ENCODE results near the gene TM2D3.
A peak's percentile ranks its signal among the peaks of the same experiment; 100 is the strongest.

The TM2D3 gene, protein sequence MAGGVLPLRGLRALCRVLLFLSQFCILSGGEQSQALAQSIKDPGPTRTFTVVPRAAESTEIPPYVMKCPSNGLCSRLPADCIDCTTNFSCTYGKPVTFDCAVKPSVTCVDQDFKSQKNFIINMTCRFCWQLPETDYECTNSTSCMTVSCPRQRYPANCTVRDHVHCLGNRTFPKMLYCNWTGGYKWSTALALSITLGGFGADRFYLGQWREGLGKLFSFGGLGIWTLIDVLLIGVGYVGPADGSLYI

DNA sequence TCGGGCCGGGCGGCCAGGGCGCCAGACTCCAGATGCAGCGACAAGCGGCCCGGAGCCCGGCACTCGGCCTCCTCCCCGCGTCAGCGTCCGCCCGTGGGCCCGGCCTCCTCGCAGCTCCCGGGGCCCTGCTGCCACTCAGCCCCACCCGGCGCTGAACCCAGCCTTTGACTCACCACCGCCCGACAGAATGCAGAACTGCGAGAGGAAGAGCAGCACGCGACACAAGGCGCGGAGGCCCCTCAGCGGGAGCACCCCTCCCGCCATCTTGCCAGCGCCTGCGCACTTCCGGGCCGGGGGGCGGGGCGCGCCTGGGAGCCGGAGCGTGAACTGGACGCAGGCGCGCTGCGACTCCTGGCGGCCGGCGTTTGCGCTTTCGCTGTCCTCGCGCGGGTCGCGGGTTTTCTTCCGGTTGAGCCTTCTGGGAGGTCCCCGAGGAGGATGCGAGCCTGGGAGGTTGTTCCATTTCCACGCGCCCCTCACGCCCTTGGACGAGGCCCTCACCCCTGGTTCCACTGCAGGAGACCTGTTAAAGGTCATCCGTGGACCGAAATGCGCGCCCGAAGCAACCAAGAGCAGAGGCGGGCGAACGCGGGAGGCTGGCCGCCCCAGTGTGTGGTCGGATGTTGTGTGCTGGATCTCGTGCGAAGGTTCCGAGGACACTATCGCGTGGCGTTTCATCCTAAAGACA is at the start of gene TM2D3:
Gene TM2D3, minus strand, starts transcription at position 284 of the 688 bp plus-strand sequence. Its CDS starts 20 bp downstream, at position 264.
- Mint-ChIP-seq H3K4me3 (peak within 1 kb of the TSS; percentile 97), H3K27ac (peak within 1 kb of the TSS; percentile 93), H3K36me3 (ENCODE audit: low read depth) (peaks cover 20% of the 10 kb centered on the region), H3K27me3 (ENCODE audit: low read depth) (no peaks in the 10 kb centered on the region), H3K9me3 (no peaks in the 10 kb centered on the region), H3K4me1 (ENCODE audit: low read depth) (peaks cover 30% of the 10 kb centered on the region)

GRCh38 chr15:101698314-101698713 is 46.1 kb upstream of the TM2D3 start:
- Mint-ChIP-seq H3K27ac (peak overlapping the region; percentile 11), H3K36me3 (ENCODE audit: low read depth) (peaks cover 78% of the 10 kb centered on the region), H3K9me3 (no peaks in the 10 kb centered on the region), H3K4me1 (ENCODE audit: low read depth) (peaks cover 49% of the 10 kb centered on the region), H3K4me3 (no peak overlapping the region), H3K27me3 (ENCODE audit: low read depth) (no peaks in the 10 kb centered on the region)

DNA sequence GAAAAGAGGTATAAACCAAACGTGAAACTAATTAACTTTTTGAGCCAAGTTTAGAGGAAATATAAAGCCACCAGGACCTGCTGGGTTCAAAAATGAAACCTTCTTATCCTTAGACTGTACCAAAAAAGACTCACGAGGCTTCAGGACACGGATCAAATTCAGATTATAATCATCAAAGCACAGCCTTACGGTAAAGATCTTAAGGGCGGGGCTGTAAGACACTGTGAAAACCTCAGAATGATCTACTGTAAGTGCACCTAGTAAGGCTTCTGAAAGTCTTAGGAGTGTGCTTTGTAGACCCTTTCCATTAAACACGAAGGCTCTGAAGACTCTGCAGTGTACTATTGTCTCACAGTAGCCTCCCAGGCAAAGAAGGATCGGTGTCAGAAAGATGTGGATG is 45.3 kb upstream of the TM2D3 start:
- Mint-ChIP-seq H3K9me3 (no peaks in the 10 kb centered on the region), H3K27me3 (ENCODE audit: low read depth) (no peaks in the 10 kb centered on the region), H3K4me1 (ENCODE audit: low read depth) (peaks cover 58% of the 10 kb centered on the region), H3K36me3 (ENCODE audit: low read depth) (peaks cover 80% of the 10 kb centered on the region), H3K27ac (peak overlapping the region; percentile 94), H3K4me3 (peak overlapping the region; percentile 71)

GRCh38 chr15:101696829-101697228 is 44.6 kb upstream of the TM2D3 start:
- Mint-ChIP-seq H3K4me3 (peak overlapping the region; percentile 71), H3K36me3 (ENCODE audit: low read depth) (peaks cover 77% of the 10 kb centered on the region), H3K27me3 (ENCODE audit: low read depth) (no peaks in the 10 kb centered on the region), H3K4me1 (ENCODE audit: low read depth) (peaks cover 59% of the 10 kb centered on the region), H3K27ac (peak overlapping the region; percentile 94), H3K9me3 (no peaks in the 10 kb centered on the region)

DNA sequence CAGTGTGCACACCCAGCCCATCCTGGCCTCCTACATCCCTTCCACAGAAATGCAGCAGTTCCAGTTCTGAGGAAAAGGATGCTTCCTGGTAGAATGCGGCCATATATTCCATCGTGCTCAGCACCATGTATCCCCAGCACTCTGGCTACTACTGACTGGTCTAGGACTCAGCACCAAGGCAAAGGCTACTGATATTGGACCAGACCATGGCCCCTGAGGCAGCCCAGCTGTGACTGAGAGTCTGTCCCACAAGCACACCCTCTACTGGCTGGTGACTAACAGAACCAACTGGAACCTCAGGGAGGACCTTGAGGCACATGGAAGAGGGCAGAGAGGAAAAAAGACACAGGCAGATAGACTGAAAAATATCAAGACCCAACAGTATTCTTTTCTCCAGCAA is 42.1 kb upstream of the TM2D3 start:
- H3K4me3 Mint-ChIP-seq: no peak overlapping the region
- H3K36me3 Mint-ChIP-seq (ENCODE audit: low read depth): peaks cover 69% of the 10 kb centered on the region
- no peaks in the 10 kb centered on the region for H3K27me3 Mint-ChIP-seq (ENCODE audit: low read depth)
- H3K4me1 Mint-ChIP-seq (ENCODE audit: low read depth): peaks cover 66% of the 10 kb centered on the region
- H3K27ac Mint-ChIP-seq: peak overlapping the region; percentile 49
- H3K9me3 Mint-ChIP-seq: no peaks in the 10 kb centered on the region

- Mint-ChIP-seq H3K36me3 (ENCODE audit: low read depth) (peaks cover 72% of the 10 kb centered on the region), H3K27ac (peak overlapping the region; percentile 91), H3K27me3 (ENCODE audit: low read depth) (no peaks in the 10 kb centered on the region), H3K4me1 (ENCODE audit: low read depth) (peaks cover 63% of the 10 kb centered on the region), H3K4me3 (peak overlapping the region; percentile 65), H3K9me3 (no peaks in the 10 kb centered on the region)
Observed at GRCh38 chr15:101692801-101693598, 40.8 kb upstream of the TM2D3 start.

GRCh38 chr15:101689901-101690300 is 37.7 kb upstream of the TM2D3 start:
- Mint-ChIP-seq H3K4me1 (ENCODE audit: low read depth) (peaks cover 39% of the 10 kb centered on the region), H3K9me3 (no peaks in the 10 kb centered on the region), H3K27ac (no peak overlapping the region), H3K4me3 (no peak overlapping the region), H3K27me3 (ENCODE audit: low read depth) (no peaks in the 10 kb centered on the region), H3K36me3 (ENCODE audit: low read depth) (peaks cover 63% of the 10 kb centered on the region)

DNA sequence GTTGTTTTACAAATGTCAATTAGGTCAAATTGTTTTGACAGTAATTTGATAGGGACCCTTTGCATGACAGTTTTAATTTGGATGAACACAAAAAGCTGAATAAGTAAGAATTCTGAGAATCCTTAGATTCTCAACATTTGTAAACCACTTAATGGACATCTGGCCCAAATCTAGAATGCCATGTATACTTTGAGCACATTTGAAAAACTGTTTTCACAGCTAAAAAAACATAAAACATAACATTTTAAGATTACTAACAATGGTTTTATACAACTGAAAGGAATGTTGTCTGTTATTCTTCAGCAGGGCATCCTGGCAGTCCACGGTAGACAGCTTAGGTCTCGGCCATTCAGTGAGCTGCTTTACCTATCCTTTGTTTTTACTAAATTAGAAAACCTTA is 34.5 kb upstream of the TM2D3 start:
- H3K9me3 Mint-ChIP-seq: no peaks in the 10 kb centered on the region
- peaks cover 12% of the 10 kb centered on the region for H3K4me1 Mint-ChIP-seq (ENCODE audit: low read depth)
- no peak overlapping the region for H3K4me3 Mint-ChIP-seq
- no peaks in the 10 kb centered on the region for H3K27me3 Mint-ChIP-seq (ENCODE audit: low read depth)
- no peak overlapping the region for H3K27ac Mint-ChIP-seq
- peaks cover 59% of the 10 kb centered on the region for H3K36me3 Mint-ChIP-seq (ENCODE audit: low read depth)

DNA sequence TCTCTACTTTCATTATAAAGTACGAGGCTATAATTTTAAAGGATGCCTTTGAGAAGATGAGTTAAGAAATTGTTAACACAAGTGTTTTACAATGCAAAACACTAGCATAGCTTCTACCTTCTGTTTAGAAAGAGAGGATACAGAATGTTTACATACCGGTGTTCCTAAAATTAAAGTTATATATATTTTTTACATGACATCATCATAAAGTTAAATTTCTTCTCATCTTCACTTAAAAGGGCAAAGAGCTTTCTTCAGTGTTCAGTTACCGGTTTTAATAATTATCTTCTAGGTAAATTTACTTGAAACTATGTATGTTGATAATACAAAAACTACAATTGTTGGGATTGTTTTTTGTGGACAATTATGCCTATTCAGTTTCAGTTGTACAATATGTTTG is 32.7 kb upstream of the TM2D3 start:
- Mint-ChIP-seq H3K4me1 (ENCODE audit: low read depth) (peaks cover 5% of the 10 kb centered on the region), H3K4me3 (no peak overlapping the region), H3K36me3 (ENCODE audit: low read depth) (peaks cover 67% of the 10 kb centered on the region), H3K27me3 (ENCODE audit: low read depth) (no peaks in the 10 kb centered on the region), H3K27ac (no peak overlapping the region), H3K9me3 (no peaks in the 10 kb centered on the region)

- Mint-ChIP-seq H3K27me3 (ENCODE audit: low read depth) (no peaks in the 10 kb centered on the region), H3K9me3 (no peaks in the 10 kb centered on the region), H3K27ac (no peak overlapping the region), H3K36me3 (ENCODE audit: low read depth) (peaks cover 67% of the 10 kb centered on the region), H3K4me3 (no peak overlapping the region), H3K4me1 (ENCODE audit: low read depth) (peaks cover 2% of the 10 kb centered on the region)
Observed at GRCh38 chr15:101684384-101684783, 32.2 kb upstream of the TM2D3 start.

DNA sequence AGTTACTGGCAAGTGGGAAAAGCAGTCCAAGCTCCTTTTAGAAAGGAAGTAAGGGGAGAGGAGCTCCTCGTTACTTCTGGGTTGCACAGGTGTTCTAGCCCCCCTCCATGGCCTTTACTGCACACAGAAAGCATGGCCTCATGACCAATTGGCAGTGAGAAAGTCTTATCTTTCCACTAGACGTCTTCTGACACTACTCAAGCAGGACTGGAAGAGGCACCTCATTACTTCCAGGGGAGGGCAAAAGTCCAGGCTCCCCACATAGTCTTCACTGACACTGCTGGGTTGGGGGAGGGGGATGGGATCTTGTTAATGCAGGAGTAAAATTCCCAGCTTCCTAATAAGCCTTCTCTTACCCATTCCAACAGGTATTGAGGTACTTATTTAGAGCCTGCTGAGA is 27.6 kb upstream of the TM2D3 start:
- H3K27me3 Mint-ChIP-seq (ENCODE audit: low read depth): no peaks in the 10 kb centered on the region
- peaks cover 63% of the 10 kb centered on the region for H3K36me3 Mint-ChIP-seq (ENCODE audit: low read depth)
- peaks cover 8% of the 10 kb centered on the region for H3K4me1 Mint-ChIP-seq (ENCODE audit: low read depth)
- H3K4me3 Mint-ChIP-seq: no peak overlapping the region
- no peaks in the 10 kb centered on the region for H3K9me3 Mint-ChIP-seq
- H3K27ac Mint-ChIP-seq: peak overlapping the region; percentile 18

- no peaks in the 10 kb centered on the region for H3K9me3 Mint-ChIP-seq
- no peaks in the 10 kb centered on the region for H3K27me3 Mint-ChIP-seq (ENCODE audit: low read depth)
- H3K27ac Mint-ChIP-seq: no peak overlapping the region
- H3K36me3 Mint-ChIP-seq (ENCODE audit: low read depth): peaks cover 65% of the 10 kb centered on the region
- peaks cover 8% of the 10 kb centered on the region for H3K4me1 Mint-ChIP-seq (ENCODE audit: low read depth)
- H3K4me3 Mint-ChIP-seq: no peak overlapping the region
Observed at GRCh38 chr15:101676921-101677329, 24.7 kb upstream of the TM2D3 start.

- Mint-ChIP-seq H3K27me3 (ENCODE audit: low read depth) (no peaks in the 10 kb centered on the region), H3K36me3 (ENCODE audit: low read depth) (peaks cover 67% of the 10 kb centered on the region), H3K27ac (peak overlapping the region; percentile 49), H3K4me3 (no peak overlapping the region), H3K4me1 (ENCODE audit: low read depth) (peaks cover 8% of the 10 kb centered on the region), H3K9me3 (no peaks in the 10 kb centered on the region)
Observed at GRCh38 chr15:101675796-101676582, 23.8 kb upstream of the TM2D3 start.

DNA sequence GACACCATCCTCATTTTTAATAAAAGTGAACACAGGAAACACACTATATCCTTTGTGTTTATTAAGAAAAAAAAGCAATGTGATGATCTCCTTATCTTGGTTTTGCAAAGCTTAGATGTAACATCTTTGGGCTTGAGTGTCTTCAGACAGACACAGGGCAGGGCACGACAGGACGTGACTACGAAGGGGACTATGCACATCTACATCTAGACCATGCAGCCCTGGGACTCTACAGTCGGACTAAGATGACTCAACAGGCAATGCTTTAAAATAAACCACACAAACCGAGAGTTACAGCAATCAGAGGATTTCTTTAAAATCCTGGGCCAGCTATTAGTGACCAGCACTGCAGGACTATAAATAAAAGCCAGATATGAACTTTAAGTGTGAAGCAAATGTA is 22.8 kb upstream of the TM2D3 start:
- Mint-ChIP-seq H3K4me3 (no peak overlapping the region), H3K27me3 (ENCODE audit: low read depth) (no peaks in the 10 kb centered on the region), H3K36me3 (ENCODE audit: low read depth) (peaks cover 68% of the 10 kb centered on the region), H3K4me1 (ENCODE audit: low read depth) (peaks cover 8% of the 10 kb centered on the region), H3K9me3 (no peaks in the 10 kb centered on the region), H3K27ac (no peak overlapping the region)
